Lower leg skin (tissue), 4 donors: ENCODE measurements around the gene SPATA9. TPM values are rescaled to one million over a fixed set of nuclear protein-coding genes. Genes with fewer than 3 reads are reported as not detected.
"Not testable (repeated sequence)": the region's sequence is repeated elsewhere in the genome, so short reads cannot be mapped to it uniquely, and the experiment has no call there.

Experiments
- DNase-seq, 2 donors: peaks; one replicate each; pipeline ENCODE4 v3.0.0-alpha.2; 2019; ENCODE audit warnings: low spot score in 2 of 2
- H3K4me3 ChIP-seq: fragments of 200-600 bp; sonication (generic); 2 replicates; pipeline ENCODE4 v1.5.1; 2017; ENCODE audit warnings: mild to moderate bottlenecking, low read depth; ENCODE audit not compliant: poor library complexity, severe bottlenecking
- CTCF ChIP-seq, 3 donors: fragments of 450-650 bp; IDR thresholded peaks; one replicate each; pipeline ENCODE4 v1.5.1; 2016; ENCODE audit warnings: antibody characterized with exemption in 3 of 3, mild to moderate bottlenecking in 3 of 3, moderate library complexity in 2 of 3
- POLR2A ChIP-seq, 2 donors: fragments of 450-650 bp; IDR thresholded peaks; one replicate each; pipeline ENCODE4 v1.6.1; 2016 to 2017; ENCODE audit warnings: antibody characterized with exemption in 2 of 2, mild to moderate bottlenecking in 1 of 2, moderate library complexity in 1 of 2
- WGBS, 2 donors: methylation state at CpG; one replicate each; pipeline ENCODE4 v1.1.5; 2018; 5-methylcytosine and 5-hydroxymethylcytosine counted together
- intact Hi-C: fragments of 100-400 bp; cut with DNase I; formaldehyde crosslinking; loops from one replicate; pipeline ENCODE4 v1.15.0; 2023; ENCODE audit warnings: low total_unique reads
- total RNA-seq, 4 donors: library from RNA; depleted of rRNA; stranded (reverse); fragments of >200 nt; gene quantifications; one replicate each; pipeline ENCODE4 v1.1.0, GENCODE V29; 2016

Gene SPATA9
- total RNA-seq, 4 donors from 2014 or later, result 0.99 TPM; not detected in 3

- intact Hi-C loops, result no loop called here
- TF ChIP-seq POLR2A (IDR thresholded peaks at IDR 0.05), result no peak
- no peak for TF ChIP-seq CTCF (IDR thresholded peaks at IDR 0.05)
- DNase-seq, result no peak
- H3K4me3 ChIP-seq, result no peak overlapping the region
Measured at GRCh38 chr5:95649842-95650620, 32.8 kb downstream of the SPATA9 start.

DNA sequence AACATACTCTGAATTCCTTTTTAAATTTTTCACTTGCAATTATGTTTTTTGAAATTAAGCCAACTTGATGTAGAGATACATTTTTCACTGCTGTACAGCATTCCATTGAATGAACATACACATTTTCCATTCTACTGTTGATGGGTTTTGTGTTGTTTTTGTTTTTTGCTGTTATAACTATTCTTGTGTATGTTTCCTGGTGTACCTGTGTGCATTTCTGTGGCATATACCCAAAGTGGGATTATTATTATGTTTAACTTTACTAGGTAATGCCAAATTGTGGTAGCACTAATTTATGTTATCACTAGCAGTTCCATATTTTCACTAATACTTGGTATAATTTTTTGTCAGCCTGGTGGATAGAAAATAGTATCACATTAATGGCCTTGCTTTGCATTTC, 33.5 kb downstream of the SPATA9 start:
- no peak for DNase-seq
- TF ChIP-seq POLR2A (IDR thresholded peaks at IDR 0.05) (no peak), CTCF (IDR thresholded peaks at IDR 0.05) (no peak)
- intact Hi-C loops, result no loop called here
- no peak overlapping the region for H3K4me3 ChIP-seq

- intact Hi-C loops, result no loop called here
- TF ChIP-seq CTCF (IDR thresholded peaks at IDR 0.05) (no peak), POLR2A (IDR thresholded peaks at IDR 0.05) (no peak)
- no peak for DNase-seq
- no peak overlapping the region for H3K4me3 ChIP-seq
- 79% methylated on average over 12 of the region's 12 CpGs for WGBS, 2 donors
Measured at GRCh38 chr5:95647886-95648860, 34.6 kb downstream of the SPATA9 start.

DNA sequence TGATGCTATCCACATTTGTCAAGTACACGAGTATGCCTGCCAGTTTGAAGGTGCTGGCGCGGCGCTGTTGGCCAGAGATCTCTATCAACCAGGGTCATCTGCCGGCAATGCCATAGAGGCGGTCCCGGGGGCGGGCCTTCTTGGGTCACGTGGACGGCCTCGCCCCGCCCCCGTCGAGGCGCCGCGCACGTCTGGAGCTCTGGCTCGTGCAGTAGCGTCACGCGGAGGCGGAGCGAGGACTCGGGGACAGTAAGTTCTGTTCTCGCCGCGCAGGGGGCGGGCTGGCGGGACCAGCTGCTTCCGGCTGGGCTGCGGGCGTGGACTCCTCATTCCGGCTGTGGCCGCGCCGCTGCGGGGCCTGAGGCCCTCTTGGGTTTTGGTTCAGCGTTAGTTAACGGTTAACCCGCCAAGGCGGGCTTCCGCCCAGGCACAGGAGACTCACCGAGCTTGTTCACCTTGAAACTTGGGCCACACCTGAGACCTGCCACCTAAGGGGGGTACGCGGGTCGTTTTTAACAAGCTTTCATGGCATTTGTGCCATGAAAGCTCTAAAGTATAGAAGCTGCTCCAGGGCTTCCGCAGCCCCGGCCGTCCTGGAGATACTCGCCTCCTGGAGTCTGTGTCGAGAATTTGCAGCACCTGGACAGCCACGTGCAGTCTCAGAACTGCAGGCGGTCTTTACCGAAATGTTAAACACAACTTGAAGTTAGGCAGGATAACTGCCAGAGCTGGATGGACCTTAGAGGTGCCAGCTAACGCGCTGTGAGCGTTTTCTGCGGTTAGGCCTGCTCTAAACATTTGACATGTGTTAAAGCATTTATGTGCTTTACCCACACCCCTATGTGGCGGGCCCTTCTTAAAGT, 36.0 kb downstream of the SPATA9 start, which contains the start of gene RFESD:
RFESD (plus strand) TSS at position 209 of the 863 bp plus-strand sequence. CDS start 5,495 bp downstream, outside the sequence.
- intact Hi-C loops, result no loop called here
- WGBS, 2 donors, result 1% methylated on average over 42 to 58 of the region's 60 CpGs
- peak; percentile 98 to 100 for DNase-seq
- TF ChIP-seq CTCF (IDR thresholded peaks at IDR 0.05) (no peak), POLR2A (IDR thresholded peaks at IDR 0.05) (peak in 1 of 2 donors; percentile 85)
- H3K4me3 ChIP-seq, result peak within 1 kb of the TSS; percentile 43

- WGBS, 2 donors, result 84 to 88% methylated on average over 17 of the region's 17 CpGs
- intact Hi-C loops, H3K4me3 ChIP-seq: not testable (repeated sequence)
- peak in 1 of 2 donors; percentile 86 for DNase-seq
Measured at GRCh38 chr5:95646226-95646568, 36.6 kb downstream of the SPATA9 start.
